ENCODE data around the gene NLRP11. TPM values are rescaled to one million over a fixed set of nuclear protein-coding genes. Genes with fewer than 3 reads are reported as not detected.

NLRP11 gene
- total and polyA plus RNA-seq, 2 experiments from 2014 or later = not detected

- Histone ChIP-seq H3K79me2 (replicated peaks; ENCODE audit: insufficient read depth) (no peaks in the 10 kb centered on the region), H3K27me3 (ENCODE audit: insufficient read depth) (no peaks in the 10 kb centered on the region), H3K4me3 (no peak within 1 kb of the TSS), H3K4me1 (ENCODE audit: insufficient read depth) (no peaks in the 10 kb centered on the region), H4K20me1 (replicated peaks; ENCODE audit: insufficient read depth) (no peaks in the 10 kb centered on the region), H3K4me2 (no peak within 1 kb of the TSS), H3F3A (replicated peaks; ENCODE audit: low read depth) (no peaks in the 10 kb centered on the region), H3K9me2 (ENCODE audit: insufficient read depth) (no peaks in the 10 kb centered on the region), H3K36me3 (ENCODE audit: insufficient read depth) (peaks cover 2% of the 10 kb centered on the region; the same call in 1 of the 2 replicates), H2AFZ (no peak within 1 kb of the TSS), H3K27ac (ENCODE audit: low read depth) (no peak within 1 kb of the TSS)
- Mint-ChIP-seq H3K27ac (no peak within 1 kb of the TSS), H3K4me3 (no peak within 1 kb of the TSS), H3K27me3 (ENCODE audit: insufficient read depth, low read depth, poor library complexity) (peaks cover 3% of the 10 kb centered on the region), H3K4me1 (no peaks in the 10 kb centered on the region), H3K9me3 (peaks cover 92% of the 10 kb centered on the region), H3K36me3 (ENCODE audit: low read depth) (peaks cover 19% of the 10 kb centered on the region)
- TF ChIP-seq REST (IDR thresholded peaks at IDR 0.05; ENCODE audit: unreplicated experiment) (no peak), NANOG (IDR thresholded peaks at IDR 0.05; ENCODE audit: borderline replicate concordance) (no peak), JUNB (IDR thresholded peaks at IDR 0.05; ENCODE audit: unreplicated experiment) (no peak), ZNF114 (CRISPR knock-in tag; IDR thresholded peaks at IDR 0.05) (no peak), POLR2AphosphoS5 (IDR thresholded peaks at IDR 0.05; ENCODE audit: low read depth) (no peak), EZH2phosphoT487 (IDR thresholded peaks at IDR 0.05; ENCODE audit: unreplicated experiment) (no peak), CREB1 (CRISPR knock-in tag; IDR thresholded peaks at IDR 0.05; ENCODE audit: low read depth) (no peak), ZNF331 (CRISPR knock-in tag; IDR thresholded peaks at IDR 0.05; ENCODE audit: low read depth) (no peak), STAT1 (IDR thresholded peaks at IDR 0.05; ENCODE audit: unreplicated experiment) (no peak), EZH2 (IDR thresholded peaks at IDR 0.05; ENCODE audit: low read depth, unreplicated experiment) (no peak), CTCF (conservative IDR thresholded peaks at IDR 0.05; ENCODE audit: low read depth in 2 of 2) (no peak)
- TF ChIP-seq, protein P1, sequence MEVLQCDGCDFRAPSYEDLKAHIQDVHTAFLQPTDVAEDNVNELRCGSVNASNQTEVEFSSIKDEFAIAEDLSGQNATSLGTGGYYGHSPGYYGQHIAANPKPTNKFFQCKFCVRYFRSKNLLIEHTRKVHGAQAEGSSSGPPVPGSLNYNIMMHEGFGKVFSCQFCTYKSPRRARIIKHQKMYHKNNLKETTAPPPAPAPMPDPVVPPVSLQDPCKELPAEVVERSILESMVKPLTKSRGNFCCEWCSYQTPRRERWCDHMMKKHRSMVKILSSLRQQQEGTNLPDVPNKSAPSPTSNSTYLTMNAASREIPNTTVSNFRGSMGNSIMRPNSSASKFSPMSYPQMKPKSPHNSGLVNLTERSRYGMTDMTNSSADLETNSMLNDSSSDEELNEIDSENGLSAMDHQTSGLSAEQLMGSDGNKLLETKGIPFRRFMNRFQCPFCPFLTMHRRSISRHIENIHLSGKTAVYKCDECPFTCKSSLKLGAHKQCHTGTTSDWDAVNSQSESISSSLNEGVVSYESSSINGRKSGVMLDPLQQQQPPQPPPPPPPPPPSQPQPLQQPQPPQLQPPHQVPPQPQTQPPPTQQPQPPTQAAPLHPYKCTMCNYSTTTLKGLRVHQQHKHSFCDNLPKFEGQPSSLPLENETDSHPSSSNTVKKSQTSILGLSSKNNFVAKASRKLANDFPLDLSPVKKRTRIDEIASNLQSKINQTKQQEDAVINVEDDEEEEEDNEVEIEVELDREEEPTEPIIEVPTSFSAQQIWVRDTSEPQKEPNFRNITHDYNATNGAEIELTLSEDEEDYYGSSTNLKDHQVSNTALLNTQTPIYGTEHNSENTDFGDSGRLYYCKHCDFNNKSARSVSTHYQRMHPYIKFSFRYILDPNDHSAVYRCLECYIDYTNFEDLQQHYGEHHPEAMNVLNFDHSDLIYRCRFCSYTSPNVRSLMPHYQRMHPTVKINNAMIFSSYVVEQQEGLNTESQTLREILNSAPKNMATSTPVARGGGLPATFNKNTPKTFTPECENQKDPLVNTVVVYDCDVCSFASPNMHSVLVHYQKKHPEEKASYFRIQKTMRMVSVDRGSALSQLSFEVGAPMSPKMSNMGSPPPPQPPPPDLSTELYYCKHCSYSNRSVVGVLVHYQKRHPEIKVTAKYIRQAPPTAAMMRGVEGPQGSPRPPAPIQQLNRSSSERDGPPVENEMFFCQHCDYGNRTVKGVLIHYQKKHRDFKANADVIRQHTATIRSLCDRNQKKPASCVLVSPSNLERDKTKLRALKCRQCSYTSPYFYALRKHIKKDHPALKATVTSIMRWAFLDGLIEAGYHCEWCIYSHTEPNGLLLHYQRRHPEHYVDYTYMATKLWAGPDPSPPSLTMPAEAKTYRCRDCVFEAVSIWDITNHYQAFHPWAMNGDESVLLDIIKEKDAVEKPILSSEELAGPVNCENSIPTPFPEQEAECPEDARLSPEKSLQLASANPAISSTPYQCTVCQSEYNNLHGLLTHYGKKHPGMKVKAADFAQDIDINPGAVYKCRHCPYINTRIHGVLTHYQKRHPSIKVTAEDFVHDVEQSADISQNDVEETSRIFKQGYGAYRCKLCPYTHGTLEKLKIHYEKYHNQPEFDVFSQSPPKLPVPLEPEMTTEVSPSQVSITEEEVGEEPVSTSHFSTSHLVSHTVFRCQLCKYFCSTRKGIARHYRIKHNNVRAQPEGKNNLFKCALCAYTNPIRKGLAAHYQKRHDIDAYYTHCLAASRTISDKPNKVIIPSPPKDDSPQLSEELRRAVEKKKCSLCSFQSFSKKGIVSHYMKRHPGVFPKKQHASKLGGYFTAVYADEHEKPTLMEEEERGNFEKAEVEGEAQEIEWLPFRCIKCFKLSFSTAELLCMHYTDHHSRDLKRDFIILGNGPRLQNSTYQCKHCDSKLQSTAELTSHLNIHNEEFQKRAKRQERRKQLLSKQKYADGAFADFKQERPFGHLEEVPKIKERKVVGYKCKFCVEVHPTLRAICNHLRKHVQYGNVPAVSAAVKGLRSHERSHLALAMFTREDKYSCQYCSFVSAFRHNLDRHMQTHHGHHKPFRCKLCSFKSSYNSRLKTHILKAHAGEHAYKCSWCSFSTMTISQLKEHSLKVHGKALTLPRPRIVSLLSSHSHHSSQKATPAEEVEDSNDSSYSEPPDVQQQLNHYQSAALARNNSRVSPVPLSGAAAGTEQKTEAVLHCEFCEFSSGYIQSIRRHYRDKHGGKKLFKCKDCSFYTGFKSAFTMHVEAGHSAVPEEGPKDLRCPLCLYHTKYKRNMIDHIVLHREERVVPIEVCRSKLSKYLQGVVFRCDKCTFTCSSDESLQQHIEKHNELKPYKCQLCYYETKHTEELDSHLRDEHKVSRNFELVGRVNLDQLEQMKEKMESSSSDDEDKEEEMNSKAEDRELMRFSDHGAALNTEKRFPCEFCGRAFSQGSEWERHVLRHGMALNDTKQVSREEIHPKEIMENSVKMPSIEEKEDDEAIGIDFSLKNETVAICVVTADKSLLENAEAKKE (CRISPR knock-in tag; IDR thresholded peaks at IDR 0.05) = no peak
- TF ChIP-seq, protein P2, sequence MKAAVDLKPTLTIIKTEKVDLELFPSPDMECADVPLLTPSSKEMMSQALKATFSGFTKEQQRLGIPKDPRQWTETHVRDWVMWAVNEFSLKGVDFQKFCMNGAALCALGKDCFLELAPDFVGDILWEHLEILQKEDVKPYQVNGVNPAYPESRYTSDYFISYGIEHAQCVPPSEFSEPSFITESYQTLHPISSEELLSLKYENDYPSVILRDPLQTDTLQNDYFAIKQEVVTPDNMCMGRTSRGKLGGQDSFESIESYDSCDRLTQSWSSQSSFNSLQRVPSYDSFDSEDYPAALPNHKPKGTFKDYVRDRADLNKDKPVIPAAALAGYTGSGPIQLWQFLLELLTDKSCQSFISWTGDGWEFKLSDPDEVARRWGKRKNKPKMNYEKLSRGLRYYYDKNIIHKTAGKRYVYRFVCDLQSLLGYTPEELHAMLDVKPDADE (IDR thresholded peaks at IDR 0.05) = no peak
- ATAC-seq (no peak), DNase-seq (ENCODE audit: low spot score) (no peak)
Measured at GRCh38 chr19:55738302-55738701, 93.5 kb downstream of the NLRP11 start, which contains the start of gene NLRP9. Gene NLRP9 (minus strand): TSS chr19:55738402. CDS start chr19:55738374, 28 bp downstream.

Data from GM23338 (cell line).